ENCODE results near the gene HDAC8. TPM values are rescaled to one million over a fixed set of nuclear protein-coding genes. Genes with fewer than 3 reads are reported as not detected.

HDAC8 gene
- total RNA-seq, 1 donor from 2014 or later: 39.6 TPM

DNA sequence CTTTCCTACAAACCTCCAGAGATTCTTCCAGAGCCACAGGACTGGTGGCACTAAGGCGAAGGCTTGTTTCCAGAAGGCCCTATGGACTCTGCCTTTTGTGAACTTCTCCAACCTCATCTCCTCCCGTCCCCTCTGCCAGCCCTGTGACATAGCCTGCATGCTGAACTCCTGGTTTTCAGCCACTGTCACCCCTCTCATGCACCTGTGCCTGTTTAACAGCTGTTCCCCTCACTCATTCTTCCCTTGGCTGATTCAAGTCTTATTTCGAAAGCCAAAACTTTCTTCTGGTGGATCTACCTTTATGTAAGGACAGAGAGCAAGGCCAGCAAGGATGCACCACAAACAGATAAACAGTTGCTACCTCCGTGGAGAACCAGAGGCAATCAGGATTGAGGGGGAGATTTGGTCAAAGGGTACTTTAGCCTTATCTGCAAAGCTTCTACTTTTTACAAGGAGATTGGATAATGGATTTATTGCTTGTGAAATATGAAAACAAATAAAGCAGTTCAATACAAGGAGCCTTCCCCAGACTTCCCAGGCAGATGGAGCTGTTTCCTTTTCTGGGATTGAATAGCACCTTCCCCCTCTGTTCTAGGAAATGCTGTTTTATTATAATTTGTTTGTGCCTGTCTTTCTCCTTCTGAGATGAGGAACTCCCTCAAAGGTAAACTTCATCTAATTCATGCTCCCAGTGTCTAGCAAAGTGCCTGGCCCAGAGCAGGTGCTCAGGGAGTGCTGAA is 272.6 kb downstream of the HDAC8 start:
- Mint-ChIP-seq H3K4me1 (peaks cover 5% of the 10 kb centered on the region), H3K4me3 (no peak overlapping the region), H3K9me3 (no peaks in the 10 kb centered on the region), H3K36me3 (ENCODE audit: low read depth) (no peaks in the 10 kb centered on the region), H3K27me3 (peaks cover 28% of the 10 kb centered on the region), H3K27ac (no peak overlapping the region)
- no peak for ATAC-seq (ENCODE audit: low read depth)
- intact Hi-C loops (cut with micrococcal nuclease): no loop called here
- CTCF ChIA-PET: no interaction called here
- POLR2A ChIA-PET: no interaction called here
- no peak for DNase-seq
- no peak for TF ChIP-seq CTCF (IDR thresholded peaks at IDR 0.05)

DNA sequence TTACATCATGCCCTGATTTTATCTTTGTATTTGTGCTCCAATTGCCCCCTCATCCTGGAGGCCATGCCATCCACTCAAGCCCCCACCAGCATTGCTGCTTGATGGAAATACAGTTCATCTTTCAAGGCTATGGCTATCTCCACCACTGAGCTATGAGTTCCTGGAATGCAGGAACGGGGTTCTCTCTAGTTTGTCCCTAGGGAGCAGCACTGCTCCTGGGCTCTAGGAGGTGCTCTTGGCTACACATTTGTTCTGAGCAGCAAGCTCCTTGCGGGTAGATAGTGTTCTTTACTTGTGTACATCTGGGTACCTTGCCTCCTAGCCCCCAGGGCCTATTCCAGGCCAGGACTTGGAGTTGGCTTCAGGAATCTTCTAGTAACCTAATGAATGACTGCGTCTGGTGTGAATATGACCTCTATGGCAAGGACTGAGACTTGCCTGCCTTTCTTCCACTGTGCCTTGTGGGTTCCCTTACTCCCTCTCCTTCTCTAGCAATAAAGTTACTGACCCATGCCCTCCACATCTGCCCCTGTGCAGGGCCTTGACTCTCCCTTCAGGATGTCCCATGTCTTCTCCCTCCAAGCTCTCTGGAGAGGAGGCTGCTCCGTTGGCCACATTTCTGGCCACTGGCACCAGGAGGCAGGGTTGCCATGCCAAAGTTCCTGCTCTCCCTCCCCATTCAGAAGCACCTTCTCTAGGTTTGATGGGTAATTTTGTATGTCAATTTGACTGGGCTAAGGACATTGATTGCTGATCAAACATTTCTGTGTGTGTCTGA is 274.5 kb downstream of the HDAC8 start:
- no peaks in the 10 kb centered on the region for H3K9me3 Mint-ChIP-seq
- peaks cover 28% of the 10 kb centered on the region for H3K27me3 Mint-ChIP-seq
- H3K36me3 Mint-ChIP-seq (ENCODE audit: low read depth): no peaks in the 10 kb centered on the region
- ATAC-seq (ENCODE audit: low read depth): no peak
- intact Hi-C loops (cut with micrococcal nuclease): no loop called here
- no peak overlapping the region for H3K27ac Mint-ChIP-seq
- DNase-seq: no peak
- no peak for TF ChIP-seq CTCF (IDR thresholded peaks at IDR 0.05)
- CTCF ChIA-PET: no interaction called here
- H3K4me1 Mint-ChIP-seq: no peaks in the 10 kb centered on the region
- POLR2A ChIA-PET: no interaction called here
- no peak overlapping the region for H3K4me3 Mint-ChIP-seq

- ATAC-seq (ENCODE audit: low read depth): no peak
- intact Hi-C loops (cut with micrococcal nuclease): no loop called here
- Mint-ChIP-seq H3K4me3 (no peak overlapping the region), H3K4me1 (no peaks in the 10 kb centered on the region), H3K36me3 (ENCODE audit: low read depth) (no peaks in the 10 kb centered on the region), H3K27me3 (peaks cover 20% of the 10 kb centered on the region), H3K27ac (no peak overlapping the region), H3K9me3 (no peaks in the 10 kb centered on the region)
- ChIA-PET CTCF (no interaction called here), POLR2A (no interaction called here)
- DNase-seq: no peak
- no peak for TF ChIP-seq CTCF (IDR thresholded peaks at IDR 0.05)
Measured at GRCh38 chrX:72296991-72297390, 275.7 kb downstream of the HDAC8 start.

GRCh38 chrX:72295745-72296144 is 276.9 kb downstream of the HDAC8 start:
- ChIA-PET CTCF (no interaction called here), POLR2A (no interaction called here)
- DNase-seq (no peak), ATAC-seq (ENCODE audit: low read depth) (no peak)
- no peak overlapping the region for H3K4me3 Mint-ChIP-seq
- TF ChIP-seq CTCF (IDR thresholded peaks at IDR 0.05): no peak
- intact Hi-C loops (cut with micrococcal nuclease): no loop called here
- H3K27me3 Mint-ChIP-seq: peaks cover 18% of the 10 kb centered on the region
- no peak overlapping the region for H3K27ac Mint-ChIP-seq
- no peaks in the 10 kb centered on the region for H3K4me1 Mint-ChIP-seq
- no peaks in the 10 kb centered on the region for H3K36me3 Mint-ChIP-seq (ENCODE audit: low read depth)
- no peaks in the 10 kb centered on the region for H3K9me3 Mint-ChIP-seq

DNA sequence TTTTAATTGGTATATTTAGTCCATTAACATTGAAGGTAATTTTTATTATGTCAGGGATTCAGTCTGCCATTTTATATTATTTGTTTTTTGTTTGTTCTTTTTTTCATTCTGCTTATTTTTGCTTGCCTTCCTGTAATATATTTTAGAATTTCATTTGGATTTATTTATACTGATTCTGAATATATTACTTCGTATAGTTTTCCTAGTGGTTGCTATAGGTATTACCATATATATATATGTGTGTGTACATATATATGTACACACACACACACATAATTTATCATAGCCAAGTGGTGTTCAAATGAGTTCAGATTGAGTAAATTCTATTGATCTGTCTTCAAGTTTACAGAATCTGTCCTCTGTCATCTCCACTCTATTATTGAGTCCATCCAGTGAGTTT is 278.1 kb downstream of the HDAC8 start:
- ChIA-PET CTCF (no interaction called here), POLR2A (no interaction called here)
- no peak for ATAC-seq (ENCODE audit: low read depth)
- Mint-ChIP-seq H3K4me3 (no peak overlapping the region), H3K9me3 (peaks cover 2% of the 10 kb centered on the region), H3K4me1 (no peaks in the 10 kb centered on the region), H3K36me3 (ENCODE audit: low read depth) (no peaks in the 10 kb centered on the region), H3K27me3 (peaks cover 13% of the 10 kb centered on the region), H3K27ac (no peak overlapping the region)
- TF ChIP-seq CTCF (IDR thresholded peaks at IDR 0.05): no peak
- intact Hi-C loops (cut with micrococcal nuclease): no loop called here
- DNase-seq: no peak
